Activated naive CD8-positive, alpha-beta T cell treated with anti-CD3 and anti-CD28 coated beads, Interleukin-2, amount 10 ng/mL, durations not matched to agents 7 days and 5 days (primary cell): ENCODE data around the gene GTPBP8. TPM values are rescaled to one million over a fixed set of nuclear protein-coding genes. Genes with fewer than 3 reads are reported as not detected.

Experiments used
- ATAC-seq: fragments of 150-1000 bp; cut with Tn5 transposase; one replicate; pipeline ENCODE4 v1.10.0; 2021; ENCODE audit warnings: low read depth, moderate library complexity
- POLR2A ChIA-PET: fragments of 350-600 bp; sonication (Branson Sonifier 250); formaldehyde crosslinking; loops from one replicate; lab custom pipeline; 2021; ENCODE audit warnings: antibody characterized with exemption; lab: Charles Lee
- DNase-seq: peaks from one replicate; pipeline ENCODE4 v3.0.0; 2021
- H3K27ac Mint-ChIP-seq: one replicate; pipeline ENCODE4 v1.8.0; 2022; ENCODE audit warnings: mild to moderate bottlenecking, mixed read lengths
- H3K27me3 Mint-ChIP-seq: one replicate; pipeline ENCODE4 v1.8.0; 2022; ENCODE audit warnings: mild to moderate bottlenecking, moderate library complexity, mixed read lengths
- H3K36me3 Mint-ChIP-seq: one replicate; pipeline ENCODE4 v1.8.0; 2021; ENCODE audit warnings: mild to moderate bottlenecking, mixed read lengths
- H3K4me1 Mint-ChIP-seq: one replicate; pipeline ENCODE4 v1.8.0; 2021; ENCODE audit warnings: mixed read lengths
- H3K4me3 Mint-ChIP-seq: one replicate; pipeline ENCODE4 v1.8.0; 2022; ENCODE audit warnings: mild to moderate bottlenecking, moderate library complexity, mixed read lengths
- H3K9me3 Mint-ChIP-seq: one replicate; pipeline ENCODE4 v1.8.0; 2021; ENCODE audit warnings: mixed read lengths
- total RNA-seq, 2 experiments: library from RNA; stranded (reverse); gene quantifications; one replicate each; pipeline ENCODE4 v1.2.3, GENCODE V29; 2021

Gene GTPBP8
- 10 to 100 TPM; 26.5 to 26.6 TPM for total RNA-seq

DNA sequence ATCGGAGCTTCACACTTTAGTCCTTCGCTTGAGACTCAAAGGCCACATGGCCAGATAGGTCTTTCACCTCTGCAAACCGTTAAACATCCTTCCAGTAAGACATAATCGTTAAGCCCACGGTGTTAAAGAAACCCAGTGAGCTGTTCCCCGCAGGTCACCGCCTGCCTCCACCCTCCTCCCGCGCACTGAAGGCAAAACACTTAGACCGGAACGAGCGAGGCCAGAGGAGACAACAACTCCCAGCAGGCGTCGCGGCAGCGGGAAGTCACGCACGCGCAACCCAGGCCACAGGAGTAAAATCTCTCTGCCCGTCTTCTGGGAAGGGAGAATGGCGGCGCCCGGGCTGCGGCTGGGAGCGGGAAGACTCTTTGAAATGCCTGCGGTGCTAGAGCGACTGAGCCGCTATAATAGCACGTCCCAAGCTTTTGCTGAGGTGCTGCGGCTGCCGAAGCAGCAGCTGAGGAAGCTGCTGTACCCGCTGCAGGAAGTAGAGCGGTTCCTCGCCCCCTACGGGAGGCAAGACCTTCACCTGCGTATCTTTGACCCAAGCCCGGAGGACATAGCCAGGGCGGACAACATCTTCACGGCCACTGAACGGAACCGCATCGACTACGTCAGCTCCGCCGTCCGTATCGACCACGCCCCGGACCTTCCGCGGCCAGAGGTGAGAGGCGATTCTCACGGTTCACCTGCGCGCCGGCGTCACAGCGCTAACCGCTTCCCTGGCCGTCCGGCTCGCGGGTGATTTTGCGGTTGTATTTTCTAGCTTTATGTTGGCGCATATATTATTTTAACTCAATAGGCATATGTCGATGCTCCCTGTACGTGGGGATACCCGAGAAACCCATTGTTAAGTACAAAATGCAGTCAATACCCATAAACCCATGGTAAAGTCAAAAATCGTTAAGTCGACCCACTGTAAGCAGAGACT, at the start of gene GTPBP8:
GTPBP8 (plus strand) TSS at position 313 of the 931 bp plus-strand sequence; CDS start at position 329, 16 bp downstream.
- POLR2A ChIA-PET, result interaction anchor here (0.7 to 3.4 kb wide), 10 partner anchors 11 to 429 kb away, joined by 3 to 21 read pairs (median 4); partner anchors contain the start of genes ATG3, CD200R1 and SLC35A5
- peak; percentile 94 for ATAC-seq
- peaks cover 1% of the 10 kb centered on the region for H3K27me3 Mint-ChIP-seq
- H3K9me3 Mint-ChIP-seq, result no peaks in the 10 kb centered on the region
- H3K4me3 Mint-ChIP-seq, result peak within 1 kb of the TSS; percentile 94
- peaks cover 10% of the 10 kb centered on the region for H3K36me3 Mint-ChIP-seq
- H3K27ac Mint-ChIP-seq, result peak within 1 kb of the TSS; percentile 98
- H3K4me1 Mint-ChIP-seq, result peaks cover 46% of the 10 kb centered on the region
- DNase-seq, result peak; percentile 86

- Mint-ChIP-seq H3K27ac (no peak overlapping the region), H3K4me1 (no peaks in the 10 kb centered on the region), H3K9me3 (peaks cover 14% of the 10 kb centered on the region), H3K27me3 (no peaks in the 10 kb centered on the region), H3K36me3 (peaks cover 29% of the 10 kb centered on the region), H3K4me3 (no peak overlapping the region)
- POLR2A ChIA-PET, result no interaction called here
- ATAC-seq (no peak), DNase-seq (no peak)
Observed at GRCh38 chr3:112948346-112948838, 42.4 kb upstream of the GTPBP8 start.

DNA sequence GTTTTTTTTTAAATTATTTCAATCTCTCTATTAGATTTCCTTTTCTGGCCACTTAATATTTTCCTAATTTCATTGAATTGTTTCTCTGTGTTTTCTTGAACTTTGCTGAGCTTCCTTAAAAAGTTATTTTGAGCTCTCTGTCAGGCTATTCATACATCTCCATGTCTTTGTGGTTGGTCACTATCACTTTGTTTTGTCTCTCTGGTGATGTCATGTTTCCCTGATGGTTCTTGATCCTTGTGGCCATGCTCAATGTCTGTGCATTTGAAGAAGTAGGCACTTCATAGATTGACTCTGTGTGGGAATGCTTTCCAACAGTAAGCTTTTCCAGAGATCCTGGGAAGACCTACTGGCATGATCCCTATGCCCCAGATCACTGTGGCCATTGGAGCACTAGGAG, 34.4 kb upstream of the GTPBP8 start:
- no peak for DNase-seq
- POLR2A ChIA-PET, result no interaction called here
- H3K27ac Mint-ChIP-seq, result no peak overlapping the region
- no peaks in the 10 kb centered on the region for H3K27me3 Mint-ChIP-seq
- H3K4me1 Mint-ChIP-seq, result peaks cover 2% of the 10 kb centered on the region
- peaks cover 18% of the 10 kb centered on the region for H3K9me3 Mint-ChIP-seq
- no peak overlapping the region for H3K4me3 Mint-ChIP-seq
- H3K36me3 Mint-ChIP-seq, result peaks cover 26% of the 10 kb centered on the region
- ATAC-seq, result no peak

DNA sequence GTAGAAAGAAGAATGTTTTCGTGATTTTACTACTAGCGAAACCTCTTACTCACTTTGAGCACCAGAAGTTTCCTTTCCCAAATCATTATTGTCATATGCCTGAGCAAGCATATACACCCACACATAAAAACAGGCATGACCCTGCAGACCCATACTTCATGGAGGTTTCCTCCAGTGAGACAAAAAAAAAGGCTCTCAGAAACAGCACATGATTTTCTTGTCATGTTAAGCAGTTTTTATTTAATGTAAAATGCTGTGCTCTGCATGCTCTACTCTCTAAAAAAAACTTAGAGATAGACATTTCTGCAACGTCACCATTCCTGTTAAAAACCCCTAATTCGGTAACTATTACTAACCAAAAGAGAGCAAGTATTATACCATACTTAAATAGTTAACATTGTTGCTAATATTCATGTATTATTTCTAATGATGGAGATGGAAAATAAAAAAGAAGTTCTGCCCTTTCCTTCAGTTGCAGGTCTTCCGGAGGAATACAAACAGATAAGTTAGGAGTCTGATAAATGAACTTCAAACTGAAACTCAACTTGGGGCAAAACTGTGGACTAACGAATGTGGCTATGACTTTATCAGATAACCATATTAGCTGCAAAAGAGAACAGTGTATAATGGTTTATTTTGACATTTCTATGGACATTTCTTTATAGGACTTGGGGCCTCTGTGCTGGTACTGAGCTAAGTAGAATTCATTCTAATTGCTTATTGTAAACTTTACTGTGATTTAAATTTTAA, 31.8 kb upstream of the GTPBP8 start:
- POLR2A ChIA-PET, result no interaction called here
- no peak for DNase-seq
- Mint-ChIP-seq H3K4me3 (peak overlapping the region; percentile 46), H3K36me3 (peaks cover 46% of the 10 kb centered on the region), H3K27me3 (no peaks in the 10 kb centered on the region), H3K27ac (no peak overlapping the region), H3K4me1 (peaks cover 2% of the 10 kb centered on the region), H3K9me3 (peaks cover 27% of the 10 kb centered on the region)
- no peak for ATAC-seq

DNA sequence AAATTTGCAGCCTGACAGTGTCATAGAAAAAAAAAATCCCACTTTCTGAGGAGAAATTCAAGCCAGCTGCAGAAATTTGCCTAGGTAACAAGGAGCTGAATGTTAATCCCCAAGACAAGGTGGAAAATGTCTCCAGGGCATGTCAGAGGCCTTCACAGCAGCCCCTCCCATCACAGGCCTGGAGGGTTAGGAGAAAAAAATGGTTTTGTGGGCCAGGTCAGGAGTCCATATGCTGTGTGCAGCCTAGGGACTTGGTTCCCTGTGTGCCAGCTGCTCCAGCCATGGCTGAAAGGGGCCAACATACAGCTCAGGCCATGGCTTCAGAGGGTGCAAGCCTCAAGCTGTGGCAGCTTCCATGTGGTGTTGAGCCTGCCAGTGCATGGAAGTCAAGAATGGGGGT, 27.1 kb upstream of the GTPBP8 start:
- no peak for ATAC-seq
- Mint-ChIP-seq H3K9me3 (peaks cover 24% of the 10 kb centered on the region), H3K4me1 (peaks cover 10% of the 10 kb centered on the region), H3K36me3 (peaks cover 48% of the 10 kb centered on the region), H3K27ac (no peak overlapping the region), H3K27me3 (no peaks in the 10 kb centered on the region), H3K4me3 (no peak overlapping the region)
- POLR2A ChIA-PET, result no interaction called here
- DNase-seq, result no peak

- no peaks in the 10 kb centered on the region for H3K27me3 Mint-ChIP-seq
- no peak overlapping the region for H3K27ac Mint-ChIP-seq
- no peak overlapping the region for H3K4me3 Mint-ChIP-seq
- H3K36me3 Mint-ChIP-seq, result peaks cover 52% of the 10 kb centered on the region
- no peak for DNase-seq
- POLR2A ChIA-PET, result interaction anchor here (1.2 to 1.7 kb wide), 2 partner anchors 10 to 25 kb away, joined by 4 to 6 read pairs; partner anchors contain the start of gene CD200R1
- ATAC-seq, result no peak
- H3K4me1 Mint-ChIP-seq, result peaks cover 8% of the 10 kb centered on the region
- H3K9me3 Mint-ChIP-seq, result peaks cover 22% of the 10 kb centered on the region
Observed at GRCh38 chr3:112965656-112966055, 25.1 kb upstream of the GTPBP8 start.

DNA sequence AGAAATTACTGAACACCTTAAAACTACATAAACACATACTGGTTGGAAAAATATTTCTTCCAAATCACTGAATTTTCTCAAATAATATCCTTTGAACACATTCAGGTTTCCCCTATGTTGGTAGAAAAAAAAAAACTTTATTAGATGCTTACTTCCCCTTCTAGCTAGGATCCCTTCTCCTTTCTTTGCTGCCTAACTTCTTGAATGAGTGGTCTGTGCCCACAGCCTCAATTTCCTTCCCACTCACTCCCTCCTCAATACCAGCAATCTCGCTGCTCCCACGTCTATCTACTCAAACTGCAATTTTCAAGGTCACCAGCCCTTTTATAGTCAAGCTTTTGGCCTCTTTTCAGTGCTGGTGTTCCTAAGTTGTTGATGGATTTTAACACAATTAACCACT, 24.2 kb upstream of the GTPBP8 start:
- Mint-ChIP-seq H3K27me3 (no peaks in the 10 kb centered on the region), H3K9me3 (peaks cover 20% of the 10 kb centered on the region), H3K4me1 (peaks cover 11% of the 10 kb centered on the region), H3K27ac (no peak overlapping the region), H3K4me3 (no peak overlapping the region), H3K36me3 (peaks cover 55% of the 10 kb centered on the region)
- ATAC-seq (no peak), DNase-seq (no peak)
- POLR2A ChIA-PET, result interaction anchor here (1.2 to 1.7 kb wide), 2 partner anchors 9 to 24 kb away, joined by 4 to 6 read pairs; partner anchors contain the start of gene CD200R1

DNA sequence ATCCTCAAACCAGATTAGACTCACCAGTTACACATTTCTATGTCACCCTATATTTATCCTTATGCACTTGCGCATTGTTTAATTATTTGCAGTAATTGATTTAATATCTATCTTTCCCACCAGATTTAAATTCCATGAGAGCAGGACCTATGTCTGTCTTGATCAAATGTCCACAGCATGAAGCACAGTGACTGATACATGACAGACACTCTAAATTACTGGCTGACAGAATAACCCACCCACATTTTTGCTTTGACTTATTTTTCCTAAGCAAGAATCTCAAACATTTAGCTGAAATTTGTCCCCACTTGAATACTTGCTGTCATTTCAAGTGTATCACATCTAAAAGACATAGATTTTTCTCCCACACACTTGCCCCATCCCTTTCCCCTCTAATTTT, 23.4 kb upstream of the GTPBP8 start:
- POLR2A ChIA-PET, result interaction anchor here (1.7 kb wide), 1 partner anchor 8 kb away, joined by 6 read pairs; the partner anchor contains the start of gene CD200R1
- H3K4me3 Mint-ChIP-seq, result no peak overlapping the region
- H3K9me3 Mint-ChIP-seq, result peaks cover 15% of the 10 kb centered on the region
- peaks cover 17% of the 10 kb centered on the region for H3K4me1 Mint-ChIP-seq
- peaks cover 51% of the 10 kb centered on the region for H3K36me3 Mint-ChIP-seq
- no peak for ATAC-seq
- H3K27ac Mint-ChIP-seq, result no peak overlapping the region
- no peaks in the 10 kb centered on the region for H3K27me3 Mint-ChIP-seq
- DNase-seq, result no peak

- H3K4me1 Mint-ChIP-seq, result peaks cover 19% of the 10 kb centered on the region
- POLR2A ChIA-PET, result no interaction called here
- no peak for ATAC-seq
- H3K4me3 Mint-ChIP-seq, result no peak overlapping the region
- no peak overlapping the region for H3K27ac Mint-ChIP-seq
- H3K9me3 Mint-ChIP-seq, result peaks cover 15% of the 10 kb centered on the region
- peaks cover 50% of the 10 kb centered on the region for H3K36me3 Mint-ChIP-seq
- H3K27me3 Mint-ChIP-seq, result no peaks in the 10 kb centered on the region
- no peak for DNase-seq
Observed at GRCh38 chr3:112967828-112968227, 23.0 kb upstream of the GTPBP8 start.

DNA sequence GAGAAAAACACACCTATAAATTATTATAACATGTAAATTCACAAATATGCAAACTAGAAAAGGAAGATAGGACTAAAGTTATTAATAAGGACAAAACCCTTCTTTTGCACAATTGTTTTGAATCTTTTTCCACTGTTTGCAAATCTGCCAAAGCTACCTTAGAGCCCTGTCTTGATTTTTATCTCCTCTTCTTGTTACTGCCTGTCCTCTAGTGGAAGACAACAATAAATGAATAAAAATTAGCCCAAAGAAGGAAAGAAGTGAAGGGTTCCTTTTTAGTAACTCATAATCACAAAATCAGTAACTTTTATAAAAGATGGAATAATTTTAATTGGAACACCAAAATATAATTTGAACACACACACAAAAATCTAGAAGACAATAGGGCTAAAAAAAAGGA, 18.6 kb upstream of the GTPBP8 start:
- Mint-ChIP-seq H3K9me3 (no peaks in the 10 kb centered on the region), H3K4me1 (peaks cover 37% of the 10 kb centered on the region), H3K27me3 (no peaks in the 10 kb centered on the region), H3K4me3 (peak overlapping the region; percentile 67), H3K27ac (no peak overlapping the region), H3K36me3 (peaks cover 15% of the 10 kb centered on the region)
- no peak for DNase-seq
- POLR2A ChIA-PET, result no interaction called here
- ATAC-seq, result no peak

DNA sequence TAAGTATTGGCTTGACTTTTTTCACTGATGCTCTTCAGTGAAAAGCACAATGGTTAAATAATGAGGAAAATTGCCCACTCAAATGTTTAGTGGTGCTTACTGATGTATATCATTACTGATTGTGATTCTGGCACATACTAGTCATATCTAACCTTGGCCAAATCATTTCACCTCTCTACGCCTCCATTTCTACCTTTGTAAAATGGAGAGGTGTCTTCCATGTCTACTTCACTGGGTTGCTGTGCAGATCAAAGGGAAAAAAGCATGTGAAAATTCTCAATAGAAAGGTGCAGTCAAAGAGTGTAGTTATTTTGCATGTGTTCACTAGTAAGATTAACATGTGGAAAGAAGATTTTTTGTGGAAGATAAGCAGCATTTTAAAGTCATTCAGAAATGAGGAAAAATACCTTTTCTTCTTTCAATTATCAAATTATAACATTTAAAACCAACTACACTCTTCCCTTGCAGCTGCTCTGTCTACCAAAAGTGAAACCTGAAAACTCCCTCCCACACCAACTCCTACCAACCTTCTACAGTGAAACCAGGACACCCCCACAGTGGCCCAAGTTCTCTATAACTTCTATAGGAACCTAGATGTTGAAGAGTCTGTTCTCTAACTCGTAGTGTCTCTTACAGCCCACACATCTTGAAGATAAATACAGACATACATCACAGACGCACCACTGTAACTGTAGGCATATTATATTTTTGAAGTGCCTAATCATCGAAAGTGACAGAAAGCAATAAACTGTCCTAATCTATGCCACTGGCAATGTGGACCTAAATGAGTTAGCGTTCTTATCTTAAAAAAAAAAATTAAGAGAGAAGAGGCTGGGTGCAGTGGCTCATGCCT, 17.2 kb upstream of the GTPBP8 start:
- no peaks in the 10 kb centered on the region for H3K27me3 Mint-ChIP-seq
- POLR2A ChIA-PET, result interaction anchor here (1.2 to 1.9 kb wide), 3 partner anchors 17 to 239 kb away, joined by 4 to 12 read pairs (median 6); partner anchors contain the start of gene GTPBP8
- peak overlapping the region; percentile 92 for H3K27ac Mint-ChIP-seq
- H3K4me3 Mint-ChIP-seq, result peak overlapping the region; percentile 91
- H3K4me1 Mint-ChIP-seq, result peaks cover 40% of the 10 kb centered on the region
- H3K9me3 Mint-ChIP-seq, result no peaks in the 10 kb centered on the region
- peaks cover 13% of the 10 kb centered on the region for H3K36me3 Mint-ChIP-seq
- ATAC-seq (peak; percentile 80), DNase-seq (no peak)

- peak overlapping the region; percentile 92 for H3K27ac Mint-ChIP-seq
- DNase-seq, result no peak
- no peaks in the 10 kb centered on the region for H3K27me3 Mint-ChIP-seq
- no peaks in the 10 kb centered on the region for H3K9me3 Mint-ChIP-seq
- peaks cover 12% of the 10 kb centered on the region for H3K36me3 Mint-ChIP-seq
- peaks cover 41% of the 10 kb centered on the region for H3K4me1 Mint-ChIP-seq
- peak overlapping the region; percentile 91 for H3K4me3 Mint-ChIP-seq
- peak; percentile 13 for ATAC-seq
- POLR2A ChIA-PET, result interaction anchor here (1.2 to 1.9 kb wide), 4 partner anchors 16 to 239 kb away, joined by 3 to 12 read pairs (median 5); partner anchors contain the start of gene GTPBP8
Observed at GRCh38 chr3:112974178-112974517, 16.6 kb upstream of the GTPBP8 start.
